Body of pancreas (tissue), 4 donors: Measurements from ENCODE around the gene SARM1. TPM values are rescaled to one million over a fixed set of nuclear protein-coding genes. Genes with fewer than 3 reads are reported as not detected.

ENCODE experiments used
- ATAC-seq: fragments of 150-250 bp; one replicate; pipeline ENCODE4 v1.9.1; 2016
- DNase-seq, 4 donors: peaks; one replicate each; pipeline ENCODE4 v3.0.0-alpha.2; 2019
- H3K27ac ChIP-seq, 4 donors: fragments of 200-600 bp; sonication (generic); 1 replicate in 3 of 4; 2 replicates in 1 of 4; pipeline versions ENCODE4 v1.5.1 to v1.6.1; 2016 to 2019; ENCODE audit warnings: mild to moderate bottlenecking in 1 of 4, mixed read lengths in 1 of 4, moderate library complexity in 1 of 4
- H3K27me3 ChIP-seq, 2 donors: fragments of 200-600 bp; sonication (generic); one replicate each; pipeline ENCODE4 v1.6.0; 2016; ENCODE audit warnings: mild to moderate bottlenecking in 1 of 2
- H3K36me3 ChIP-seq, 2 donors: fragments of 200-600 bp; sonication (generic); replicated peaks in 1 of 2; 2 replicates each; pipeline ENCODE4 v1.5.1; 2016; ENCODE audit warnings: low read depth in 2 of 2; ENCODE audit not compliant: insufficient read depth in 1 of 2
- H3K4me1 ChIP-seq: fragments of 200-600 bp; sonication (generic); one replicate; pipeline ENCODE4 v1.6.0; 2016
- H3K4me3 ChIP-seq, 2 donors: fragments of 200-600 bp; sonication (generic); 1 replicate in 1 of 2; 2 replicates in 1 of 2; pipeline ENCODE4 v1.5.1; 2016 to 2019
- H3K9me3 ChIP-seq, 3 donors: fragments of 200-600 bp; sonication (generic); 1 replicate in 2 of 3; 2 replicates in 1 of 3; pipeline ENCODE4 v1.5.1; 2016
- CTCF ChIP-seq, 7 experiments: fragments of 450-650 bp in 4 of 7; fragments of 200-600 bp in 3 of 7; sonication (generic) in 3 of 7; IDR thresholded peaks; one replicate each; pipeline ENCODE4 v1.5.1; 2016 to 2019; ENCODE audit warnings: antibody characterized with exemption in 7 of 7
- POLR2A ChIP-seq, 3 donors: fragments of 450-650 bp; IDR thresholded peaks; one replicate each; pipeline ENCODE4 v1.6.1; 2016; ENCODE audit warnings: antibody characterized with exemption in 3 of 3, mild to moderate bottlenecking in 2 of 3
- WGBS, 2 donors: methylation state at CpG; one replicate each; pipeline ENCODE4 v1.1.5; 2017; 5-methylcytosine and 5-hydroxymethylcytosine counted together
- intact Hi-C: fragments of 100-400 bp; cut with DNase I; formaldehyde crosslinking; loops from one replicate; pipeline ENCODE4 v1.15.1; 2023
- total RNA-seq, 2 donors: library from RNA; depleted of rRNA; stranded (reverse); fragments of >200 nt; gene quantifications; one replicate each; pipeline ENCODE4 v1.1.0, GENCODE V29; 2016

SARM1 gene
- total RNA-seq, 2 donors from 2014 or later: 13.7 to 33.9 TPM

GRCh38 chr17:28407974-28408306 lies 36.4 kb downstream of the SARM1 start:
- Histone ChIP-seq H3K4me3 (no peak overlapping the region), H3K36me3 (no peaks in the 10 kb centered on the region), H3K27ac (no peak overlapping the region), H3K9me3 (no peaks in the 10 kb centered on the region), H3K27me3 (no peaks in the 10 kb centered on the region), H3K4me1 (peaks cover 22% of the 10 kb centered on the region)
- intact Hi-C loops: no loop called here
- TF ChIP-seq CTCF (IDR thresholded peaks at IDR 0.05) (no peak), POLR2A (IDR thresholded peaks at IDR 0.05) (no peak)
- ATAC-seq (no peak), DNase-seq (no peak)
- WGBS, 2 donors: 83 to 90% methylated on average over 1 of the region's 1 CpG

GRCh38 chr17:28412099-28412498 lies 40.6 kb downstream of the SARM1 start:
- ATAC-seq (no peak), DNase-seq (no peak)
- 85 to 94% methylated on average over 3 of the region's 3 CpGs for WGBS, 2 donors
- Histone ChIP-seq H3K36me3 (no peaks in the 10 kb centered on the region), H3K27me3 (no peaks in the 10 kb centered on the region), H3K9me3 (no peaks in the 10 kb centered on the region), H3K4me1 (no peaks in the 10 kb centered on the region), H3K4me3 (no peak overlapping the region), H3K27ac (no peak overlapping the region)
- TF ChIP-seq POLR2A (IDR thresholded peaks at IDR 0.05) (no peak), CTCF (IDR thresholded peaks at IDR 0.05) (no peak)
- intact Hi-C loops: no loop called here

GRCh38 chr17:28413804-28414203 lies 42.3 kb downstream of the SARM1 start:
- Histone ChIP-seq H3K4me3 (no peak overlapping the region), H3K9me3 (no peaks in the 10 kb centered on the region), H3K36me3 (no peaks in the 10 kb centered on the region), H3K27me3 (no peaks in the 10 kb centered on the region), H3K27ac (no peak overlapping the region), H3K4me1 (no peaks in the 10 kb centered on the region)
- ATAC-seq (no peak), DNase-seq (no peak)
- TF ChIP-seq CTCF (IDR thresholded peaks at IDR 0.05) (no peak), POLR2A (IDR thresholded peaks at IDR 0.05) (no peak)
- intact Hi-C loops: no loop called here
- WGBS, 2 donors: 58 to 63% methylated on average over 7 of the region's 7 CpGs

GRCh38 chr17:28415886-28416285 lies 44.4 kb downstream of the SARM1 start:
- ATAC-seq (no peak), DNase-seq (no peak)
- H3K27ac ChIP-seq: no peak overlapping the region
- no peaks in the 10 kb centered on the region for H3K27me3 ChIP-seq
- no peaks in the 10 kb centered on the region for H3K9me3 ChIP-seq
- H3K4me3 ChIP-seq: no peak overlapping the region
- whole genome bisulfite sequencing, 2 donors: 90 to 96% methylated on average over 3 of the region's 3 CpGs
- TF ChIP-seq CTCF (IDR thresholded peaks at IDR 0.05): no peak
- no peak for TF ChIP-seq POLR2A (IDR thresholded peaks at IDR 0.05)
- intact Hi-C loops: no loop called here
- H3K4me1 ChIP-seq: no peaks in the 10 kb centered on the region
- H3K36me3 ChIP-seq: no peaks in the 10 kb centered on the region

GRCh38 chr17:28416703-28417311 lies 45.3 kb downstream of the SARM1 start:
- no peaks in the 10 kb centered on the region for H3K4me1 ChIP-seq
- peak; percentile 96 for ATAC-seq
- H3K27me3 ChIP-seq: no peaks in the 10 kb centered on the region
- H3K27ac ChIP-seq: no peak overlapping the region
- DNase-seq: peak; percentile 72 to 81 (median 80)
- WGBS, 2 donors: 12 to 18% methylated on average over 9 to 13 of the region's 13 CpGs
- TF ChIP-seq CTCF (IDR thresholded peaks at IDR 0.05) (peak; percentile 49 to 74 (median 70)), POLR2A (IDR thresholded peaks at IDR 0.05) (no peak)
- intact Hi-C loops: no loop called here
- H3K9me3 ChIP-seq: no peaks in the 10 kb centered on the region
- no peak overlapping the region for H3K4me3 ChIP-seq
- H3K36me3 ChIP-seq: no peaks in the 10 kb centered on the region
